LoVo (cell line): ENCODE data around the gene SENP6.
"Not testable (repeated sequence)": the region's sequence is repeated elsewhere in the genome, so short reads cannot be mapped to it uniquely, and the experiment has no call there.

Source experiments
- DNase-seq: peaks from one replicate; pipeline ENCODE4 v3.0.0-alpha.2; 2016; ENCODE audit warnings: low spot score

Gene SENP6

GRCh38 chr6:75608304-75608703 is 6.6 kb downstream of the SENP6 start:
- no peak for DNase-seq

DNA sequence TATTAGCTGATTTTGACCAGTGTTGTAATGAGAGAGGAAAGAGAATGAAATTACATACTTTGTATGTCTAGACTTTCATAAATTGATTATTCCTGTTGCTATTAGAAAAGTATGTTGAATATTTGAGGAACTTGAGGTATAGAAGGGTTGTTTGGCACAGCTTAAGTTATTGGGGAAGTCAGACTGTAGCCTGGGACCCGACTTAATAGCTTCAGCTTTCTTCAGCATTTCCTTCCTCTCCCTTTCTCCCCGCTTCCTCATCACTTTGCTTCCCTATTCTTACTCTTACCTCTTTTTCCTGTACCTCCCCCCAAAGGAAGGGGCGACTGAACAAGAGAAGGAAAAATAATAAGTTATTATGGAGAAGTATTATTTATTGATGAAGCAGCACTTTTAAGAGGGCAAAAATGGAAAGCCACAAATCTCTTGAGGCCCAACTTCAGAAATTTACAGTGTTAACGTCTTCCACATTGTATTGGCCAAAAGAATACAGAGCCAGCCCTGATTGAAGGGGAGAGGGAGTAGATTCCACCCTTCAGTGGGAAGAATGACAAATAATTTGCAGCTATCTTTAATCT is 7.4 kb downstream of the SENP6 start:
- no peak for DNase-seq

DNA sequence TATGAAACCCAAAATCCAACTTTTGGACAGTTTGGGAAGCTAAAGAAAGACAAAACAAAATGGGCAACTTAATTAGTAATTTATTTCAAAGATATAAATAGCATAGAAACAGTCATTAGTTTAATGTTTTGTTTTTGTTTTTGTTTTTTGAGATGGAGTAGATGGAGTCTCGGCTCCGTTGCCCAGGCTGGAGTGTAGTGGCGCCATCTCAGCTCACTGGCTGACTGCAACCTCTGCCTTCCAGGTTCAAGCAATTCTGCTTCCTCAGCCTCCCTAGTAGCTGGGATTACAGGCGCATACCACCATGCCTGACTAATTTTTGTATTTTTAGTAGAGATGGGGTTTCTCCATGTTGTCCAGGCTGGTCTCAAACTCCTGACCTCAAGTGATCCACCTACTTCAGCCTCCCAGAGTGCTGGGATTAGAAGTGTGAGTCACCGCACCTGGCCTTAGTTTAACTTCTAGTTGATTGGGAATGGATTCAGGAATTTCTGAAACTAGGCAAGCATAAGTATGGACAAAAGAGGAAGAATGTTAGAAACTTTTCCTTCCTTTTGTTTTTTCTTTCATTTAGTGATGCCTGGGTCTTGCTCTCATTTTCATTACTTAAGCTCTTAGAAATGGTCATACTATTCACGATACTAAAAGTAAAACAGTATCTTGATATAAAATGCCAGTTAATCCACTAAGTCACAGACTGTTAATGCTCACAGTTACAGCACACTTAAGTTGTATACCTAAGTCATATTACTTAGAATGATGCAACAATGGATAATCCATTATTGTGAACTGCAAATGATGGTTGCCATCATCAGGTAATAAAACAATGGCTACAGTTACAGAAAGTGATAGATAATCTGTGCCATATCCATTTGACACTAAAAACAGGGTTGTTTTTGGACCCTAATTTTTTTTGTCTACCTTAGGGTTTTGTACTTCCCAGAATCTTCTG is 8.2 kb downstream of the SENP6 start:
- DNase-seq, result no peak

DNA sequence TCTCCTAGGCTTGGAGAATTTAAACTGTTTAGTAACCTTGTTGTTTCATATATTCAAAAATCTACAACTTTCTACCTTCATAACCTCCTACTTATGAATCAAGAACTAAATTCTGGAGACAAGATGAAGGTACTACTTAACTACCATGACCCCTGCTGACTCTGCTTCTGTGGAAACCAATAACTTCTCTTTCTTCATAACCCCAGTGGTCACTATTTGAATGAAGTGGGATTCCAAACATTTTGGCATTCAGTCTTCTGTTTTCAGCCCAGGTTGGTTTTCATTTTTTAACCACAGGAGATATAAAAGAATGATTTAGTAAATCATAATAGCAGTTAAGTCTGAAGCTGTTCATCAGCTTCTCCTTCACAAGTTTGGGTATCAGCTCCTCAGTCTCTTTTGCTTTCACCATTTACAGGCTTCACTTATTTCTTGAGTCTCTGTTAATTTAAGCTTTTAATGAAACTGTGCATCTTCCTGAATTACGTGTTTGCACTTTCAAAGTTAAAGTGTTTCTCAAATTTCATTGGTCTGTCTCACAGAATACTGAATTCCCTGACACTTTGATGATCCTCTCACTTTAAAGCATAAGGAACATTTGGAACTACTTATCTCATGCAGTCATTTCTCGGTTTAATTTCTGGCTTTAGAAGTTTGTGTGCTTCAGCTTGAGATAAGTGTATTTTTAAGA is 9.5 kb downstream of the SENP6 start:
- no peak for DNase-seq

GRCh38 chr6:75611702-75612375 is 10.2 kb downstream of the SENP6 start:
- DNase-seq, result no peak

DNA sequence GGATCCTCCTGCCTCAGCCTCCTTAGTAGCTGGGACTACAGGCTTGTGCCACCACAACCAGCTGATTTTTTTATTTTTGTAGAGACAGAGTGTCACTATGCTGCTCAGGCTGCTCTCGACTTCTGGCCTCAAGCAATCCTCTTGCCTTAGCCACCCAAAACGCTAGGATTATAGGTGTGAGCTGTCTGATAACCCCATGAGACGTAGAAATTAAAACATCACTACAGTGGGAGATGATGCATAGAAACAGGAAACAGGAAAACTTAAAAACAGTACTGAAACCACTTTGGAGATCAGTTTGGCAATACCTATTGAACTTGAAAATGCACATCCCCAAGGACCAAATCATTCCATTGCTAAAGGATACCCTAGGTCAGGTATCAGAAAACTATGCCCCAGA is 10.8 kb downstream of the SENP6 start:
- no peak for DNase-seq

DNA sequence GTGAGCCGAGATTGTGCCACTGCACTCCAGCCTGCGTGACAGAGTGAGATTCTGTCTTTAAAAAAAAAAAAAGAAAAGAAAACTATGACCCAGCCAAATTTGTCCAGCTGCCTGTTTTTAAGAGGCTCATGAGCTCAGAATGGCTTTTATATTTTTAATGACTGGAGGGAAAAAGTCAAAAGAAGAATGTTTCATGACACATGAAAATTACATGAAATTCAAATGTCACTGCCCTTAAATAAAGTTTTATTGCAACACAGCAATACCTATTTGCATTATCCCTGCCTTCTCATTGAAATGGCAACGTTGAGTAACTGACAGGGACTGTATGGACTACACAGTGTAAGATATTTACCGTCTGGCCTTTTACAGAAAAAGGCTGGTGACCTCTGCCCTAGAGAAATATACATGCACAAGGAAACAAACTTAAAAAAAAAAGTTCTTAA is 11.4 kb downstream of the SENP6 start:
- DNase-seq, result peak; percentile 15

- DNase-seq, result no peak
These were observed 16.8 kb downstream of the SENP6 start for GRCh38 chr6:75618437-75618836.

- DNase-seq, result no peak
These were observed 17.7 kb downstream of the SENP6 start for GRCh38 chr6:75619230-75619899.

DNA sequence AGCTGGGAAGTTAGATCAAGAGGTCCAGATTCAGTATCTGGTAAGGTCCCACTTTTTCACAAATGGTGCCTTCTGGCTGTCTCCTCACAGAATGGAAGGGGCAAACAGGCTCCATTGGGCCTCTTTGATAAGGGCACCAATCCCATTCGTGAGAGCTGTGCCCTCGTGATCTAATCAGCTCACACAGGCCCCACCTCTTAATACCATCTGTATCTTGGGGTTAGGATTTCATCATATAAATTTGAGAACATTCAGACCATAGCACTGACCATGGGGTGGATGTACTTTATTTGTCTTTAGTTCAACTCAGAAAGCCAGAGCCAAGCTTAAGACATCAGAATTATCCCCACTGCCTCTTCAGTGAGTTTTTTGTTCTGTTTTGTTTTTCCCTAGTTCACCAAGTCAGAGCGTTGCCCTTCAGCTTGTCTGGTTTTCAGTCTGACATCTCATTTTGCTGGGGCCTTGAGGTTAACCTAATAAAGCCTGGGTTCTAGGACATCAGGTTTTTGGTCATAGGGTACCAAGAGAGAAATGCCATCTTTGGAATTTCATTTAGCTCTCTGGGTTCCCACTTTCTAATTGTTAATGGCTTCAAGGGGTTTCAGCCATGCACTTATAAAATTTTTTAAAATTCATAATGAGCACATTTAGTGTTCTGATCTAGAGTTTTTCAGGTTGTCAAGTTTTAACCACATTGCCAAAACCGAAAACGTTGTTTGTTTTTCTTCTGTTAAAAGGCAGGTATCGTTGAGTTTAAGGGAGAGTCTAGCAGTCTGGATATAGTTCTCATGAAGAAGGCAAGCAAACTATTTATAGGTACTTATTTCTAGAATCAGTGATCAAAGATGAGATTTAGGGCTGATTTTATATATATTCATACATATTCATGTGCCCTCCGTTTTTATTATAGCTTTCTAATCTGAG is 19.0 kb downstream of the SENP6 start:
- DNase-seq, result no peak

DNA sequence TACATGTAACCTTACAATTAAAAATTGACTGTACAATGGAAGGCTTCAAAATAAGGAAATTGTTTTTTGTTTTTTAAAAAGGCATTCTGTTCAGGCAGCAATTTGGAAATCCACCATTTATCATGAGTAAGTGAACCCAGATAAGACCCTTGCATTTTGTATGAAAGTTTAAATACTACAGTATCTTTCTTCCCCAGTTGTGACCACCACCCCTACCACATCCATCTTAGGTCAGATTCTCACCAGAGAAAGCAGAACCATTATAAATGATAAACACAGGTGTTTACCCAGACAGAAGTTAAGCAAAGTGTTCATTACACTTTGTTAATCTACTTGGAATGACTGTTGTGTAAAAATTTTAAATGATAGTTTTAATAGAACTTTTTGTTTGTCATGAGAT is 20.2 kb downstream of the SENP6 start:
- DNase-seq, result no peak

- no peak for DNase-seq
These were observed 21.8 kb downstream of the SENP6 start for GRCh38 chr6:75623491-75623890.

DNA sequence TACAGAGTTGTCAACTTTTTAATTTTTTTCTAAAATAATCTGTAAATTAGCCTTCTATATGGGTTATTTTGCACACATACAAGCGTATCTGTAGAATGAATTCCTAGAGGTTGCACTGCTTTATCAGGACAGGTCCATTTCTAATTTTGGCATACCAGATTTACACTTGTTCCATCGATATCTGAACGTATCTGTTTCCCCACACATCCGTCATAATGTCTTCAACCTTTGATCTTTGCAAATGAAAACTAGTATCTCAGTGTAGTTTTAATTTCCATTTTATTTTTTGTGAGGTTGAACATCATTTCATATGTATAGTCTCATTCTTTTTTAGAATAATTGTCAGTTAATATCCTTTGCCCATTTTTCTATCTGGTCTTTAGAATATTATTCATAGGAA is 22.7 kb downstream of the SENP6 start:
- DNase-seq, result no peak

GRCh38 chr6:75624988-75625387 is 23.3 kb downstream of the SENP6 start:
- no peak for DNase-seq

GRCh38 chr6:75626561-75626960 is 24.9 kb downstream of the SENP6 start:
- no peak for DNase-seq

GRCh38 chr6:75627708-75628107 is 26.0 kb downstream of the SENP6 start:
- DNase-seq, result not testable (repeated sequence)

GRCh38 chr6:75631859-75632635 is 30.4 kb downstream of the SENP6 start:
- DNase-seq, result no peak

DNA sequence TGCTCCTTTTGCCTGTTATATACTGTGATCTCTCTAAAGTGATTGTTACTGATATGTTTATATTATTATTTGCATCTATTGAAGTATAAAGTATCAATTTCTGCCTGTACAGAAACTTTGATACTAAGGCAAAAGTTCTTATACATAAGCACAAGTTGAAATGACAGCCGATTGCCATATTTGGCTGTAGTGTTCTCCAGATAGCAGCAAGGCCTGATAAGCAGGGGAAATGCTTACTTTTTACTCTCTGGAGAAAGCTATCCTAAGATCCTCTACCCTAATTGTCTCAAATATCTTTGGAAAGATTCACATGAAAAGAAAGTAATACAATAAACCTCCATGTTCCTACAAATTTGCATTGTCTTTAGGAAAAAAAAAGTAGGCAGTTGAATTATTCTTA is 31.4 kb downstream of the SENP6 start:
- no peak for DNase-seq

DNA sequence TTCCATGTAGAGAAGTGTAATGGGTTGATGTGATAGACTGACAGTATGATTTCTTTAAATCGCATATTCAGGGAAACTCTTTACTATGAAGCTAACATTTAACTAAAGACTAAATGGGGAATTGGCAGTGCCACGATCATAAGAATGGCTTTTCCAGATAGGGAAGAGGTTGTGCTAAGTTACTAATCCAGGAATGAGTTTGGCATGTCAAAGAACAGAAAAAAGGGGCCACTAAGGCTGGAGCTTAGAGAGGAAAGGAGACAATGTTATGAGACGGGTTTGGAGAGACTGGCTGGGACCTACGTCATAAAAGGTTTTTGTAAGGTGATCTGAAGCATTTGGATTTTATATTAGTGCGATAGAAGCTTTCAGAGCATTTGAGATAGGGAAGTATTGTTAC is 40.6 kb downstream of the SENP6 start:
- DNase-seq, result no peak

DNA sequence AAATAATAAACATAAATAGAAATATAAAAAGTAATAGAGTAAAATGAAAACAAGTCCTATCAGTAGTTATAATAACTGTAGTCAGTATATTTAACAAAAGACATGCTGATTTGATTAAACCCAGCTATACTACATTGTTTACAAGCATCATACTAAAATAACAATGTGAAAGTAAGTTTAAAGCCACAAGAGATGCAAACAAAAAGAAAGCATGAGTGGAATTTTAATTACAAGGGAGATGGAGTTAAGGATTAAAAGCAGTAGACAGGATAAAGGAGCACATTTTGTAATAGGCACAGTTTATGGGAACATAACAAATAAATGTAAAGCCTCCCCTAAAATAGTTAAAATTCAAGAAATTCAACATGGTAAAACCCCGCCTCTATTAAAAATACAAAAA is 41.5 kb downstream of the SENP6 start:
- no peak for DNase-seq
